ENCODE data around the gene CYP2S1.
"Not testable (repeated sequence)": the region's sequence is repeated elsewhere in the genome, so short reads cannot be mapped to it uniquely, and the experiment has no call there.

The CYP2S1 gene

GRCh38 chr19:41226053-41226873 is 33.2 kb downstream of the CYP2S1 start:
- DNase-seq (ENCODE audit: low read depth in 2 of 2): no peak

- DNase-seq (ENCODE audit: low read depth in 2 of 2): no peak
These were observed 33.9 kb downstream of the CYP2S1 start for GRCh38 chr19:41226874-41227390.

- no peak for DNase-seq (ENCODE audit: low read depth in 2 of 2)
These were observed 35.5 kb downstream of the CYP2S1 start for GRCh38 chr19:41228486-41228885.

GRCh38 chr19:41229338-41229737 is 36.3 kb downstream of the CYP2S1 start:
- not testable (repeated sequence) for DNase-seq (ENCODE audit: low read depth in 2 of 2)

- no peak for DNase-seq (ENCODE audit: low read depth in 2 of 2)
These were observed 37.2 kb downstream of the CYP2S1 start for GRCh38 chr19:41230067-41230857.

- DNase-seq (ENCODE audit: low read depth in 2 of 2): no peak
These were observed 39.7 kb downstream of the CYP2S1 start for GRCh38 chr19:41232686-41233085.

- no peak for DNase-seq (ENCODE audit: low read depth in 2 of 2)
These were observed 40.8 kb downstream of the CYP2S1 start for GRCh38 chr19:41233748-41234240.

- no peak for DNase-seq (ENCODE audit: low read depth in 2 of 2)
These were observed 41.6 kb downstream of the CYP2S1 start for GRCh38 chr19:41234512-41235168.

- no peak for DNase-seq (ENCODE audit: low read depth in 2 of 2)
These were observed 42.5 kb downstream of the CYP2S1 start for GRCh38 chr19:41235480-41235879.

- DNase-seq (ENCODE audit: low read depth in 2 of 2): no peak
These were observed 45.2 kb downstream of the CYP2S1 start for GRCh38 chr19:41238244-41238643.

GRCh38 chr19:41239363-41239762 is 46.3 kb downstream of the CYP2S1 start:
- DNase-seq (ENCODE audit: low read depth in 2 of 2): no peak

- no peak for DNase-seq (ENCODE audit: low read depth in 2 of 2)
These were observed 47.0 kb downstream of the CYP2S1 start for GRCh38 chr19:41239961-41240574.

GRCh38 chr19:41241859-41242258 is 48.8 kb downstream of the CYP2S1 start:
- no peak for DNase-seq (ENCODE audit: low read depth in 2 of 2)

- no peak for DNase-seq (ENCODE audit: low read depth in 2 of 2)
These were observed 51.1 kb downstream of the CYP2S1 start for GRCh38 chr19:41244117-41244516.

- DNase-seq (ENCODE audit: low read depth in 2 of 2): no peak
These were observed 52.8 kb downstream of the CYP2S1 start for GRCh38 chr19:41245843-41246242.

GRCh38 chr19:41248895-41249294 is 55.9 kb downstream of the CYP2S1 start:
- DNase-seq (ENCODE audit: low read depth in 2 of 2): no peak

GRCh38 chr19:41249707-41250423 is 56.8 kb downstream of the CYP2S1 start:
- DNase-seq (ENCODE audit: low read depth in 2 of 2): no peak

GRCh38 chr19:41253660-41254059 is 60.6 kb downstream of the CYP2S1 start:
- no peak for DNase-seq (ENCODE audit: low read depth in 2 of 2)

GRCh38 chr19:41255171-41255570 is 62.2 kb downstream of the CYP2S1 start:
- DNase-seq (ENCODE audit: low read depth in 2 of 2): no peak
